GM12878 (cell line): ENCODE data around the gene TTLL8. TPM values are rescaled to one million over a fixed set of nuclear protein-coding genes. Genes with fewer than 3 reads are reported as not detected.
A peak's percentile ranks its signal among the peaks of the same experiment; 100 is the strongest.

Experiments used
- ATAC-seq: fragments of 200-7000 bp; cut with Tn5 transposase; 3 replicates; pipeline ENCODE4 v1.9.1; 2020; ENCODE audit warnings: mild to moderate bottlenecking, moderate library complexity
- BruUV-seq: library from RNA; stranded (reverse); fragments of 400-500 nt; replicated peaks from 2 replicates; lab custom pipeline; 2021; lab: Mats Ljungman, UMichigan
- CTCF ChIA-PET: fragments of 300-600 bp; sonication (Branson Sonifier 250); formaldehyde crosslinking; extraction: SDS; loops from one replicate; lab custom pipeline; 2021; ENCODE audit warnings: inconsistent platforms; lab: Yijun Ruan, JAX
- POLR2A ChIA-PET: fragments of 350-600 bp; formaldehyde crosslinking; extraction: SDS; loops from one replicate; lab custom pipeline; 2021; ENCODE audit warnings: inconsistent platforms; lab: Charles Lee
- RAD21 ChIA-PET: fragments of 300-600 bp; sonication (Branson Sonifier 250); formaldehyde crosslinking; loops from one replicate; lab custom pipeline; 2023; ENCODE audit warnings: antibody characterized with exemption; ENCODE audit not compliant: unreplicated experiment; lab: Charles Lee
- SMC1A ChIA-PET: fragments of 300-600 bp; sonication (Branson Sonifier 250); formaldehyde crosslinking; loops from one replicate; lab custom pipeline; 2023; ENCODE audit not compliant: unreplicated experiment, uncharacterized antibody; lab: Charles Lee
- DNase-seq: peaks from one replicate; pipeline ENCODE4 v3.0.0-alpha.2; 2011; ENCODE audit warnings: low read depth, low spot score
- FAIRE-seq: peaks from 3 replicates; lab custom pipeline; 2011; peaks lifted over from hg19 to GRCh38; lab: Jason Lieb, UNC
- H2AFZ ChIP-seq: 2 replicates; pipeline ENCODE4 v1.6.0; 2011; ENCODE audit warnings: low read depth, low read length, control low read depth; ENCODE audit not compliant: control insufficient read depth
- H3K27ac ChIP-seq: 2 replicates; pipeline ENCODE4 v1.5.1; 2011; ENCODE audit warnings: control low read depth; ENCODE audit not compliant: control insufficient read depth, insufficient read depth
- H3K27me3 ChIP-seq, 2 experiments: replicated peaks in 1 of 2; 2 replicates each; pipeline versions ENCODE4 v1.6.0 to v1.6.1; 2011; ENCODE audit warnings: low read length in 1 of 2; ENCODE audit not compliant: control insufficient read depth in 2 of 2, insufficient read depth in 2 of 2
- H3K36me3 ChIP-seq, 2 experiments: 2 replicates each; pipeline ENCODE4 v1.5.1; 2011; ENCODE audit warnings: low read length in 1 of 2; ENCODE audit not compliant: control insufficient read depth in 2 of 2, insufficient read depth in 2 of 2
- H3K4me1 ChIP-seq: 2 replicates; pipeline ENCODE4 v1.6.1; 2011; ENCODE audit warnings: mild to moderate bottlenecking, low read length, moderate library complexity, mixed read lengths; ENCODE audit not compliant: control insufficient read depth, insufficient read depth
- H3K4me2 ChIP-seq: 2 replicates; pipeline ENCODE4 v1.6.0; 2011; ENCODE audit warnings: control low read depth; ENCODE audit not compliant: control insufficient read depth, insufficient read depth
- H3K4me3 ChIP-seq: fragments of 200-600 bp; sonication (generic); 2 replicates; pipeline ENCODE4 v1.5.1; 2016
- H3K79me2 ChIP-seq: 2 replicates; pipeline ENCODE4 v1.6.0; 2011; ENCODE audit warnings: low read length; ENCODE audit not compliant: control insufficient read depth, insufficient read depth
- H3K9ac ChIP-seq: 2 replicates; pipeline ENCODE4 v1.8.0; 2011; ENCODE audit warnings: low read length, control low read depth, mixed read lengths; ENCODE audit not compliant: control insufficient read depth, insufficient read depth
- H3K9me3 ChIP-seq: replicated peaks from 3 replicates; pipeline ENCODE4 v1.5.1; 2011; ENCODE audit warnings: mild to moderate bottlenecking, low read length; ENCODE audit not compliant: control insufficient read depth, insufficient read depth
- H4K20me1 ChIP-seq: 2 replicates; pipeline ENCODE4 v1.6.0; 2011; ENCODE audit not compliant: control insufficient read depth, insufficient read depth
- KDM1A ChIP-seq: fragments of 200-600 bp; sonication (generic); IDR thresholded peaks from 2 replicates; pipeline ENCODE4 v1.6.1; 2016; ENCODE audit warnings: borderline replicate concordance
- KLF5 ChIP-seq: fragments of 450-650 bp; IDR thresholded peaks from 2 replicates; pipeline ENCODE4 v1.6.1; 2014; ENCODE audit warnings: mild to moderate bottlenecking; ENCODE audit not compliant: partially characterized antibody
- PAX8 ChIP-seq: fragments of 450-650 bp; IDR thresholded peaks from 2 replicates; pipeline ENCODE4 v1.6.1; 2017; ENCODE audit warnings: mild to moderate bottlenecking, moderate library complexity
- POU2F2 ChIP-seq: IDR thresholded peaks from 3 replicates; pipeline ENCODE4 v1.6.1; 2011; ENCODE audit warnings: low read depth, mild to moderate bottlenecking, low read length, borderline replicate concordance
- RAD51 ChIP-seq: fragments of 450-650 bp; IDR thresholded peaks from 2 replicates; pipeline ENCODE4 v1.6.1; 2016; ENCODE audit warnings: moderate library complexity, mild to moderate bottlenecking, inconsistent platforms
- RBBP5 ChIP-seq: fragments of 200-600 bp; sonication (generic); conservative IDR thresholded peaks from 2 replicates; pipeline ENCODE4 v1.6.1; 2016
- RUNX3 ChIP-seq: IDR thresholded peaks from 2 replicates; pipeline ENCODE4 v1.6.1; 2012; ENCODE audit warnings: low read length, inconsistent platforms
- SMC3 ChIP-seq: IDR thresholded peaks from 2 replicates; pipeline ENCODE4 v1.6.1; 2011; ENCODE audit warnings: low read length, improper control_type of control experiment, borderline replicate concordance
- STAT3 ChIP-seq: IDR thresholded peaks from 2 replicates; pipeline ENCODE4 v1.6.1; 2011; ENCODE audit warnings: low read depth, low read length, improper control_type of control experiment
- TBL1XR1 ChIP-seq: IDR thresholded peaks from 2 replicates; pipeline ENCODE4 v1.6.1; 2012; ENCODE audit warnings: low read depth, low read length, improper control_type of control experiment
- ZBED1 ChIP-seq: IDR thresholded peaks from 2 replicates; pipeline ENCODE4 v1.6.1; 2016; ENCODE audit warnings: borderline replicate concordance
- WGBS: methylation state at CpG from one replicate; pipeline ENCODE4 v1.1.6; 2016; ENCODE audit warnings: low lambda C conversion rate; ENCODE audit not compliant: insufficient replicate concordance, insufficient coverage; ENCODE audit errors: missing lambda C conversion rate; 5-methylcytosine and 5-hydroxymethylcytosine counted together
- in situ Hi-C: fragments of 300-500 bp; cut with MboI; formaldehyde crosslinking; loops from 9 replicates; pipeline ENCODE4 v1.14.3; 2018; ENCODE audit warnings: mixed read lengths
- intact Hi-C: fragments of 100-400 bp; cut with micrococcal nuclease; formaldehyde crosslinking; loops from one replicate; pipeline ENCODE4 v1.14.2; 2022; ENCODE audit not compliant: unreplicated experiment
- polyA plus RNA-seq, 11 experiments: library from polyadenylated mRNA; depleted of rRNA in 4 of 11; unstranded in 6 of 11; stranded (reverse) in 5 of 11; fragments of >200 nt; fragmentation: Nextera tagmentation in 4 of 11; fragmentation: Illumina TruSeq in 1 of 11; extraction: Ambion mirVana in 4 of 11; extraction: Trizol in 1 of 11; gene quantifications; 1 replicate in 1 of 11; 2 replicates in 10 of 11; pipeline versions ENCODE4 v1.2.1 to v1.2.3, GENCODE V29; 2011 to 2016; ENCODE audit warnings: inconsistent platforms in 2 of 11, missing spikeins in 2 of 11, low read depth in 1 of 11
- total RNA-seq, 4 experiments: library from RNA; depleted of rRNA in 3 of 4; stranded (reverse); fragments of >200 nt in 3 of 4; fragmentation: Illumina TruSeq in 1 of 4; extraction: Trizol in 1 of 4; gene quantifications; 2 replicates each; pipeline versions ENCODE4 v1.2.1 to v1.2.3, GENCODE V29; 2013 to 2021
- TF ChIP-seq, protein P1 (sequence below): IDR thresholded peaks from 2 replicates; pipeline ENCODE4 v1.6.1; 2012; ENCODE audit warnings: mild to moderate bottlenecking, low read depth, low read length
- TF ChIP-seq, protein P2 (sequence below): IDR thresholded peaks from 2 replicates; pipeline ENCODE4 v1.6.1; 2011; ENCODE audit warnings: borderline replicate concordance, low read depth, mild to moderate bottlenecking, moderate library complexity, mixed read lengths, low read length; ENCODE audit not compliant: insufficient read depth; ENCODE audit errors: extremely low read length
- TF ChIP-seq, protein P3 (sequence below): IDR thresholded peaks from 2 replicates; pipeline ENCODE4 v1.6.1; 2011; ENCODE audit warnings: low read depth, low read length, improper control_type of control experiment, borderline replicate concordance
- TF ChIP-seq, protein P4 (sequence below): fragments of 450-650 bp; IDR thresholded peaks from 2 replicates; pipeline ENCODE4 v1.6.1; 2017; ENCODE audit warnings: low read depth, mild to moderate bottlenecking, moderate library complexity

Gene TTLL8
- total and polyA plus RNA-seq, 10 of the 15 experiments (the other 5 are each of a cell fraction or from before 2014, with no cell fraction given), result not detected

DNA sequence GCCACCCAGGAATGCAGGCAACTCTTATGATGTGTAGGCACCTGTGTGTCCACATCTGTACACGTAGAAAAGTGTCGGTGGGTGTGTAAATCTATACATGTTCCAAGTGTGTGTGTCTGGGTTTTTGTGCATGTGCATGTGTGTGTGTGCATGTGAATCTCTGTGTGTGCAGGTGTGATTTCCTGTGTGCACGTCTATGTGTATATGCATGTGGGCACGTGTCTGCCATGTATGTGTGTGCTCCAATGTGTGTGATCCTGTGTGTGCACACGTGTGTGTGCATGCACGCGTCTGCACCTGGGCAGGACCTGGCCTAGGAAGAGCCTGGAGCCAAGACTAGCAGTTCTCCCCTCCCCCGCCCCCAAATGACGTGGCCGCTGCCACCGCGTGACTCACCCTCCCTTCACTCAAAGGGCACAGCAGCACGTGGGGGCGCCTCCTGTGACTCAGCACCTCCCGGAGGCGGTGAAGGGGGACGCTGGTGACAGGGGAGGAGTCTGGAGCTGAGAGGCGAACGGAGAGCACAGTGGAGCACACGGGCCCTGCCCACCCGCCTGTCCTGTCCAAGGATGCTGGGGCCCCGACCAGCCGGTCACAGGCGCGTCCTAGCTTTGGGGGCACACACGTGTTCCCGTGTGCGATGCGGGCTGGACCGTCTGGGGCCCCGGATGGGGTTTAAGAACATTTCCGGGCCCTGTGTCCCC lies 87.4 kb downstream of the TTLL8 start:
- Histone ChIP-seq H3K27me3 (no peaks in the 10 kb centered on the region), H2AFZ (peak overlapping the region; percentile 51; the same call in 1 of the 2 replicates), H3K4me2 (peak overlapping the region; percentile 96), H3K27ac (peak overlapping the region; percentile 89), H3K4me3 (peak overlapping the region; percentile 76), H3K9ac (peak overlapping the region; percentile 86), H3K4me1 (peaks cover 41% of the 10 kb centered on the region), H4K20me1 (no peaks in the 10 kb centered on the region), H3K79me2 (peaks cover 10% of the 10 kb centered on the region), H3K9me3 (no peaks in the 10 kb centered on the region), H3K36me3 (no peaks in the 10 kb centered on the region; a peak in 1 of 4 replicates)
- POLR2A ChIA-PET, result interaction anchor here (0.6 to 1.8 kb wide), 6 partner anchors 9 to 43 kb away, joined by 3 to 14 read pairs (median 4); partner anchors contain the start of gene PIM3
- ATAC-seq (peak; percentile 84), FAIRE-seq (peak; percentile 87), DNase-seq (peak; percentile 85)
- intact Hi-C loops (loop anchor here (2.0 kb wide), 1 partner anchor 40 kb away; no protein-coding TSS in a partner anchor), in situ Hi-C loops (no loop called here)
- BruUV-seq, result no TSS peak
- SMC1A ChIA-PET, result interaction anchor here (0.7 kb wide), 1 partner anchor 524 kb away, joined by 3 read pairs; no protein-coding TSS in a partner anchor
- 2% methylated on average over 32 of the region's 32 CpGs for WGBS
- CTCF ChIA-PET, result interaction anchor here (0.9 to 1.0 kb wide), 3 partner anchors 8 to 60 kb away, joined by 3 read pairs; no protein-coding TSS in a partner anchor
- RAD21 ChIA-PET, result interaction anchor here (0.6 to 1.2 kb wide), 3 partner anchors 9 to 60 kb away, joined by 3 to 6 read pairs (median 4); no protein-coding TSS in a partner anchor
- TF ChIP-seq, protein P1, sequence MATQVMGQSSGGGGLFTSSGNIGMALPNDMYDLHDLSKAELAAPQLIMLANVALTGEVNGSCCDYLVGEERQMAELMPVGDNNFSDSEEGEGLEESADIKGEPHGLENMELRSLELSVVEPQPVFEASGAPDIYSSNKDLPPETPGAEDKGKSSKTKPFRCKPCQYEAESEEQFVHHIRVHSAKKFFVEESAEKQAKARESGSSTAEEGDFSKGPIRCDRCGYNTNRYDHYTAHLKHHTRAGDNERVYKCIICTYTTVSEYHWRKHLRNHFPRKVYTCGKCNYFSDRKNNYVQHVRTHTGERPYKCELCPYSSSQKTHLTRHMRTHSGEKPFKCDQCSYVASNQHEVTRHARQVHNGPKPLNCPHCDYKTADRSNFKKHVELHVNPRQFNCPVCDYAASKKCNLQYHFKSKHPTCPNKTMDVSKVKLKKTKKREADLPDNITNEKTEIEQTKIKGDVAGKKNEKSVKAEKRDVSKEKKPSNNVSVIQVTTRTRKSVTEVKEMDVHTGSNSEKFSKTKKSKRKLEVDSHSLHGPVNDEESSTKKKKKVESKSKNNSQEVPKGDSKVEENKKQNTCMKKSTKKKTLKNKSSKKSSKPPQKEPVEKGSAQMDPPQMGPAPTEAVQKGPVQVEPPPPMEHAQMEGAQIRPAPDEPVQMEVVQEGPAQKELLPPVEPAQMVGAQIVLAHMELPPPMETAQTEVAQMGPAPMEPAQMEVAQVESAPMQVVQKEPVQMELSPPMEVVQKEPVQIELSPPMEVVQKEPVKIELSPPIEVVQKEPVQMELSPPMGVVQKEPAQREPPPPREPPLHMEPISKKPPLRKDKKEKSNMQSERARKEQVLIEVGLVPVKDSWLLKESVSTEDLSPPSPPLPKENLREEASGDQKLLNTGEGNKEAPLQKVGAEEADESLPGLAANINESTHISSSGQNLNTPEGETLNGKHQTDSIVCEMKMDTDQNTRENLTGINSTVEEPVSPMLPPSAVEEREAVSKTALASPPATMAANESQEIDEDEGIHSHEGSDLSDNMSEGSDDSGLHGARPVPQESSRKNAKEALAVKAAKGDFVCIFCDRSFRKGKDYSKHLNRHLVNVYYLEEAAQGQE, result no peak
- TF ChIP-seq KDM1A (no peak), ZBED1 (peak; percentile 13; the same call in 1 of the 2 replicates), SMC3 (0 out of 2 replicates have a peak, but pooled peaks have one; percentile 5), RUNX3 (peak; percentile 57; the same call in 1 of the 2 replicates), TBL1XR1 (peak; percentile 85), STAT3 (no peak), RAD51 (peak; percentile 97), RBBP5 (no peak), POU2F2 (peak; percentile 44; the same call in 2 of the 3 replicates), KLF5 (peak; percentile 54), PAX8 (peak; percentile 96)
- TF ChIP-seq, protein P2, sequence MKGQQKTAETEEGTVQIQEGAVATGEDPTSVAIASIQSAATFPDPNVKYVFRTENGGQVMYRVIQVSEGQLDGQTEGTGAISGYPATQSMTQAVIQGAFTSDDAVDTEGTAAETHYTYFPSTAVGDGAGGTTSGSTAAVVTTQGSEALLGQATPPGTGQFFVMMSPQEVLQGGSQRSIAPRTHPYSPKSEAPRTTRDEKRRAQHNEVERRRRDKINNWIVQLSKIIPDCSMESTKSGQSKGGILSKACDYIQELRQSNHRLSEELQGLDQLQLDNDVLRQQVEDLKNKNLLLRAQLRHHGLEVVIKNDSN, result peak; percentile 95
- TF ChIP-seq, protein P3, sequence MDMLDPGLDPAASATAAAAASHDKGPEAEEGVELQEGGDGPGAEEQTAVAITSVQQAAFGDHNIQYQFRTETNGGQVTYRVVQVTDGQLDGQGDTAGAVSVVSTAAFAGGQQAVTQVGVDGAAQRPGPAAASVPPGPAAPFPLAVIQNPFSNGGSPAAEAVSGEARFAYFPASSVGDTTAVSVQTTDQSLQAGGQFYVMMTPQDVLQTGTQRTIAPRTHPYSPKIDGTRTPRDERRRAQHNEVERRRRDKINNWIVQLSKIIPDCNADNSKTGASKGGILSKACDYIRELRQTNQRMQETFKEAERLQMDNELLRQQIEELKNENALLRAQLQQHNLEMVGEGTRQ, result peak; percentile 92
- TF ChIP-seq, protein P4, sequence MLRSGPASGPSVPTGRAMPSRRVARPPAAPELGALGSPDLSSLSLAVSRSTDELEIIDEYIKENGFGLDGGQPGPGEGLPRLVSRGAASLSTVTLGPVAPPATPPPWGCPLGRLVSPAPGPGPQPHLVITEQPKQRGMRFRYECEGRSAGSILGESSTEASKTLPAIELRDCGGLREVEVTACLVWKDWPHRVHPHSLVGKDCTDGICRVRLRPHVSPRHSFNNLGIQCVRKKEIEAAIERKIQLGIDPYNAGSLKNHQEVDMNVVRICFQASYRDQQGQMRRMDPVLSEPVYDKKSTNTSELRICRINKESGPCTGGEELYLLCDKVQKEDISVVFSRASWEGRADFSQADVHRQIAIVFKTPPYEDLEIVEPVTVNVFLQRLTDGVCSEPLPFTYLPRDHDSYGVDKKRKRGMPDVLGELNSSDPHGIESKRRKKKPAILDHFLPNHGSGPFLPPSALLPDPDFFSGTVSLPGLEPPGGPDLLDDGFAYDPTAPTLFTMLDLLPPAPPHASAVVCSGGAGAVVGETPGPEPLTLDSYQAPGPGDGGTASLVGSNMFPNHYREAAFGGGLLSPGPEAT, result peak; percentile 67
